Stimulated activated CD4-positive, alpha-beta T cell treated with anti-CD3 and anti-CD28 coated beads, TNF-alpha, amount 100 ng/mL, for 4 hours (primary cell): ENCODE results near the gene EFNA5.

Experiments used
- DNase-seq, 3 experiments: peaks; one replicate each; pipeline ENCODE4 v3.0.0-alpha.2; 2020; ENCODE audit warnings: low read depth in 3 of 3

EFNA5 gene

GRCh38 chr5:107672211-107673038 lies 1.7 kb upstream of the EFNA5 start:
- no peak for DNase-seq

GRCh38 chr5:107671742-107672210 lies 1.0 kb upstream of the EFNA5 start:
- DNase-seq: no peak

- DNase-seq: no peak
Observed at GRCh38 chr5:107670087-107670931, 428 bp downstream of the EFNA5 start.

- DNase-seq: no peak
Observed at GRCh38 chr5:107669096-107670031, 1.4 kb downstream of the EFNA5 start.

GRCh38 chr5:107668154-107669095 lies 2.3 kb downstream of the EFNA5 start:
- no peak for DNase-seq

- no peak for DNase-seq
Observed at GRCh38 chr5:107666051-107666655, 4.6 kb downstream of the EFNA5 start.

- DNase-seq: no peak
Observed at GRCh38 chr5:107665036-107665570, 5.6 kb downstream of the EFNA5 start.

- no peak for DNase-seq
Observed at GRCh38 chr5:107663697-107664096, 7.0 kb downstream of the EFNA5 start.

- no peak for DNase-seq
Observed at GRCh38 chr5:107661650-107662044, 9.1 kb downstream of the EFNA5 start.

GRCh38 chr5:107661038-107661649 lies 9.6 kb downstream of the EFNA5 start:
- DNase-seq: no peak

- DNase-seq: no peak
Observed at GRCh38 chr5:107658528-107658927, 12.2 kb downstream of the EFNA5 start.

- no peak for DNase-seq
Observed at GRCh38 chr5:107655831-107656230, 14.9 kb downstream of the EFNA5 start.

- no peak for DNase-seq
Observed at GRCh38 chr5:107654827-107655226, 15.9 kb downstream of the EFNA5 start.

- no peak for DNase-seq
Observed at GRCh38 chr5:107653685-107654084, 17.1 kb downstream of the EFNA5 start.

- no peak for DNase-seq
Observed at GRCh38 chr5:107652839-107653607, 17.7 kb downstream of the EFNA5 start.

- DNase-seq: no peak
Observed at GRCh38 chr5:107652408-107652807, 18.3 kb downstream of the EFNA5 start.

- no peak for DNase-seq
Observed at GRCh38 chr5:107651325-107651724, 19.4 kb downstream of the EFNA5 start.

GRCh38 chr5:107646418-107646817 lies 24.3 kb downstream of the EFNA5 start:
- DNase-seq: no peak

- DNase-seq: no peak
Observed at GRCh38 chr5:107640568-107640967, 30.2 kb downstream of the EFNA5 start.
